Right lobe of liver (tissue), 4 donors: ENCODE data around the gene HOPX.

Source experiments
- CTCF ChIP-seq, 4 donors: fragments of 200-600 bp in 3 of 4; fragments of 450-650 bp in 1 of 4; IDR thresholded peaks; one replicate each; pipeline versions ENCODE4 v1.5.1 to v1.8.0; 2016 to 2022; ENCODE audit warnings: antibody characterized with exemption in 4 of 4, mild to moderate bottlenecking in 2 of 4
- POLR2A ChIP-seq: fragments of 450-650 bp; IDR thresholded peaks from one replicate; pipeline ENCODE4 v1.6.1; 2017; ENCODE audit warnings: antibody characterized with exemption, mild to moderate bottlenecking
- donor health status: DM: no; HTN: no; CAD: no.
- donor health status: DM: no; HTN: no; CAD: no.
- donor health status: DM: no; HTN: yes; CAD: no.

GRCh38 chr4:56704089-56704871 lies 23.2 kb upstream of the HOPX start:
- TF ChIP-seq CTCF (IDR thresholded peaks at IDR 0.05) = no peak
- TF ChIP-seq POLR2A = no peak
